SK-N-MC (cell line): ENCODE results near the gene CLEC16A.
A peak's percentile ranks its signal among the peaks of the same experiment; 100 is the strongest.

Experiments used
- DNase-seq: peaks from one replicate; pipeline ENCODE4 v3.0.0-alpha.2; 2011; ENCODE audit warnings: low read depth, low spot score
- H3K27ac ChIP-seq: fragments of 200-600 bp; sonication (generic); 2 replicates; pipeline ENCODE4 v1.5.1; 2016; ENCODE audit warnings: mixed run types
- H3K36me3 ChIP-seq: fragments of 200-600 bp; sonication (generic); 2 replicates; pipeline ENCODE4 v1.6.1; 2017; ENCODE audit warnings: antibody characterized with exemption, low read length, mixed read lengths; ENCODE audit not compliant: insufficient read depth
- H3K4me3 ChIP-seq: fragments of 200-600 bp; sonication (generic); 2 replicates; pipeline ENCODE4 v1.5.1; 2016
- H3K9ac ChIP-seq: fragments of 200-600 bp; sonication (generic); 2 replicates; pipeline ENCODE4 v1.8.0; 2017; ENCODE audit warnings: mixed run types, mixed read lengths; ENCODE audit not compliant: insufficient read length
- H3K9me3 ChIP-seq: fragments of 200-600 bp; sonication (generic); 2 replicates; pipeline ENCODE4 v1.6.1; 2017; ENCODE audit warnings: low read depth, mild to moderate bottlenecking, antibody characterized with exemption, low read length, moderate library complexity, mixed read lengths
- EZH2 ChIP-seq: fragments of 200-600 bp; sonication (generic); IDR thresholded peaks from one replicate; pipeline ENCODE4 v1.6.1; 2017; ENCODE audit warnings: antibody characterized with exemption
- FOXP2 ChIP-seq: optimal IDR thresholded peaks from 2 replicates; pipeline ENCODE3; 2011; ENCODE audit warnings: mild to moderate bottlenecking, moderate library complexity; ENCODE audit not compliant: insufficient read depth; ENCODE audit errors: extremely low read length, control extremely low read depth
- POLR2AphosphoS5 ChIP-seq: IDR thresholded peaks from 2 replicates; pipeline ENCODE4 v1.6.1; 2012; ENCODE audit warnings: mild to moderate bottlenecking, low read depth, low read length, borderline replicate concordance

CLEC16A gene

DNA sequence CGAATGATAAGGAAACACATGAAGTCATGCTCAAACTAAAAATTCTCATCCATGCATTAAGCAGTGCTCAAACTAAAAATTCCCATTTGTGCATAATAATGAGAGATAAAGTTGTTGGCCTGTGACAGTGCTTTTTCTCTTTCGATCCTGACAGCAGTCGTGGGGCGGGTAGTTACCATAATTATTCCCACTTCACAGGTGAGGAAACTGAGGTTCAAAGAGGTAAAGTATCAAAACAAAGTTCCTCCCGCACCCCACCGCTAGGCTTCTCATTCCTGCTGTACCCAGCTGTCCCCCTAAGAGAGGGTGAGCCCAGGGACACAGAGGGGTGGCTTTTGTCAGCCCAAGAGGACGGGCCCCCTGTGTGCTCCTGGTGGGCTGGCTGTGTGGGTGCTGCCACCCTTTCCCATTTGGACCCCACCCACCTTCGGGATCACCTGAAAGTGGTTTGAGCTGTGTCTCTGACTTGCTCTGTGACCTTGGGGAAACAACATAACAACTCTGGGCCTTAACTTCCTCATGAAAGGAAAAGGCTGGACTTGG lies 92.6 kb downstream of the CLEC16A start:
- Histone ChIP-seq H3K27ac (no peak overlapping the region), H3K36me3 (0 out of 2 replicates have a peak, but pooled peaks cover 4% of the 10 kb centered on the region), H3K9ac (no peak overlapping the region), H3K9me3 (no peaks in the 10 kb centered on the region), H3K4me3 (no peak overlapping the region)
- TF ChIP-seq EZH2, result no peak
- TF ChIP-seq FOXP2, result no peak
- no peak for DNase-seq

DNA sequence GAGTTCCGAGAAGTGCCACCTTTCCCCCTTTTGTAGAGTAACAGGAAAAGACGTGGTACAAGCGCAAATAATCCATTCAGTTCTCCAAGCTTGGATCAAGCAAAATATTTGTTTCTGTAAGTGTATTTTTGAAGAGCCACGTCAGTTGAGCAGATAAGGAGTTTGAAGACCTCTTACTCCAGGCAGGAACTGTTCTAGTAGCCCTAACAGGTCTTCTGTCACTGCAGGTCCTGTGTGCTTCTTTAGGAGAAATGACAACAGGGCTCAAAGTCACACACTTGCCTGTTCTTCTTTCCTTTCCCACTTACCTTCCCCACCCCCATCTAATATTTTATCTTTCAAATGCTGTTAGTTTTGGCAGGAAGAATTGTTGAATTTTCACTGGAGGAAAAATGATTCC lies 93.9 kb downstream of the CLEC16A start:
- DNase-seq, result no peak
- no peaks in the 10 kb centered on the region for H3K9me3 ChIP-seq
- TF ChIP-seq FOXP2 (no peak), POLR2AphosphoS5 (no peak), EZH2 (no peak)
- H3K9ac ChIP-seq, result no peak overlapping the region
- no peak overlapping the region for H3K27ac ChIP-seq
- 0 out of 2 replicates have a peak, but pooled peaks cover 4% of the 10 kb centered on the region for H3K36me3 ChIP-seq
- no peak overlapping the region for H3K4me3 ChIP-seq

DNA sequence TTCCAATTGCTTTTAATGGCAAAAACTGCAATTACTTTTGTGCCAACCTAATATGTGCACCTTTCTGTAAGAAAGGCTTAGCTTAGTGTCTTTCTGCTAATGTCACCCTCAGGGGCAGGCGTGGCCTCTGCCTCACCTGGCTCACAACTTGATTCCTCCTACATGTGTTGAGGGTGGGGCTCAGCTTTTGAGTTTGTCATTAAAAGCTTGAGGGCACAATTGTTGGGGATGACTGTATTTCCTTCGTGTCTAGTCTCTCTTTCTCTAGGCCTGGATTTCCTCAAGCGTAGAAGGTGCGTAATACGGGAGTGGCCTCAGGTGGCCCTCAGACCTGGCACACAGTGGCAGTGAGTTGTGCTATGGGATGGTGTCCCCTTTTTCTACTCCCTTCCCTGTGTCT lies 94.4 kb downstream of the CLEC16A start:
- no peak for TF ChIP-seq EZH2
- TF ChIP-seq FOXP2, result no peak
- no peak for TF ChIP-seq POLR2AphosphoS5
- H3K9me3 ChIP-seq, result no peaks in the 10 kb centered on the region
- H3K27ac ChIP-seq, result no peak overlapping the region
- no peak for DNase-seq
- no peak overlapping the region for H3K4me3 ChIP-seq
- H3K36me3 ChIP-seq, result 0 out of 2 replicates have a peak, but pooled peaks cover 4% of the 10 kb centered on the region
- no peak overlapping the region for H3K9ac ChIP-seq

DNA sequence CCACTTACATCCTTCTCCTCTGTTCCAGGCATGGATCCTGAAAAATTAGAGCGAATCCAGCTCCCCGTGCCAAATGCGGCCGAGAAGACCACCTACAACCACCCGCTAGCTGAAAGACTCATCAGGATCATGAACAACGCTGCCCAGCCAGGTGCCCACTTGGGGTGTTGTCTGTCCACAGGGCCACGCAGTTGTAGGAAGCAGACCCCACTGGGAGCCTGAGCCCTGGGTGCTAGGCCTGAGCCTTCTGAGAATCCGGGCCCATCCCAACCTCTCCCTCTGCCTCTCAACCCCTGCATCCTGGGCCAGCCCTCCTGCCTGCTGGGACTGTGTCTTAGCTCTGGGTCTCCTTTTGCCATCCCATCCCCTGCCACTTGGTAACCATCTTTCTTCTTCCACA lies 95.4 kb downstream of the CLEC16A start:
- no peak for DNase-seq
- Histone ChIP-seq H3K9ac (no peak overlapping the region), H3K27ac (no peak overlapping the region), H3K36me3 (0 out of 2 replicates have a peak, but pooled peaks cover 4% of the 10 kb centered on the region), H3K4me3 (no peak overlapping the region), H3K9me3 (no peaks in the 10 kb centered on the region)
- TF ChIP-seq POLR2AphosphoS5, result no peak
- TF ChIP-seq FOXP2, result no peak
- TF ChIP-seq EZH2, result no peak

DNA sequence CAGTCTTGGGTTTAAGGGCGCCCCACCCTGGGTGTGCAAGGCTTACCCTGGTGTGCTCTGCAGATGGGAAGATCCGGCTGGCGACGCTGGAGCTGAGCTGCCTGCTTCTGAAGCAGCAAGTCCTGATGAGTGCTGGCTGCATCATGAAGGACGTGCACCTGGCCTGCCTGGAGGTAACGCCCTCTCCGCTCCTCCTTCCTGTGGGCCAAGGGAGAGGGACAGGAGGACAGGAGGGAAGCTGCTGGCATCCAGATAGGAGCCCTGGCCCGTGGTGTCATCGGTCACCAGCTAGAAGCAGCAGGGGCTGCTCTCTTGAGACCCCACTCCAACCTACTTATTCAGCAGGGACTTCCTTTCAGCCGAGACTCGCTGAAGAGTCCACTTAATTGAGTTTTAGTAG lies 97.8 kb downstream of the CLEC16A start:
- H3K27ac ChIP-seq, result no peak overlapping the region
- H3K36me3 ChIP-seq, result no peaks in the 10 kb centered on the region
- no peak overlapping the region for H3K9ac ChIP-seq
- TF ChIP-seq EZH2 (no peak), POLR2AphosphoS5 (no peak), FOXP2 (no peak)
- no peak for DNase-seq
- H3K9me3 ChIP-seq, result no peaks in the 10 kb centered on the region
- no peak overlapping the region for H3K4me3 ChIP-seq

DNA sequence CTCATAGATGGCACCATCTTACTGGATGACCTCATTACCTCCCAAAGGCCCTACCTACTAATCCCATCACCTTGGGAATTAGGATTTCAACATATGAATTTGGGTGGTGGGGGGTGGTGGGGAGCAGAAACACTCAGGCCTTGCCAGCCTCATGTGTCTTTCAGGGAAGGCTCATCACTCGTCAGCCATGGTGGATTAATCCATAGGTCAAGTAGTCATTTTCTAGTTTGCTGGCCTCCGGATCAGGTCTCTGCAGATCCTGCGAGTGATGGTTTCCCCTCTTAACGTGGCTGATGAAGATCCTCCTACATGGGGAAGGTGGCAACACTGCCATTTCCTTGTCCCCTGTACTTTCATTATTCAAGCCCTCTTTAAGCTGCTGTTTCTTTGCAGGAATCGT lies 101.1 kb downstream of the CLEC16A start:
- DNase-seq, result no peak
- Histone ChIP-seq H3K4me3 (no peak overlapping the region), H3K9ac (no peak overlapping the region), H3K36me3 (no peaks in the 10 kb centered on the region), H3K9me3 (no peaks in the 10 kb centered on the region), H3K27ac (no peak overlapping the region)
- TF ChIP-seq POLR2AphosphoS5, result no peak
- no peak for TF ChIP-seq FOXP2
- no peak for TF ChIP-seq EZH2

DNA sequence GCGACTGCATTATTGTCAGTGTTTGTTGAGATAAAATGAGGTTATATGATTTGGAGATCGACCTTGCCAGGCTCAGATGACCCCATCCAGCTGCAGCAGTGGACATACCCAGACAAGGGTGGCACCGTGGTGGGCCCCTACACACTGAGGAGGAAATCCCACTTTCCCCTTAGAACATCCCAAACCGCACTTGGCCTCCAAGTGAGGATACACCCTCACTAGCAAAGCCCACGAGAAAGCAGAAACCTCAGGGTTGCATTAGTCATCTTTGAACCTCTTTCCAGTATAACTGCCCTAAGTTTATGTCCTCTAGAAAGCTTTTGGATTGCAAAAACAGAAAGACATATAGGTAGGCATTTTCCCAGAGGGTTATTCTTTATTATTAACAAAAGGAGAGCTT lies 101.5 kb downstream of the CLEC16A start:
- Histone ChIP-seq H3K36me3 (no peaks in the 10 kb centered on the region), H3K9ac (no peak overlapping the region), H3K9me3 (no peaks in the 10 kb centered on the region), H3K27ac (no peak overlapping the region), H3K4me3 (no peak overlapping the region)
- DNase-seq, result no peak
- no peak for TF ChIP-seq EZH2

DNA sequence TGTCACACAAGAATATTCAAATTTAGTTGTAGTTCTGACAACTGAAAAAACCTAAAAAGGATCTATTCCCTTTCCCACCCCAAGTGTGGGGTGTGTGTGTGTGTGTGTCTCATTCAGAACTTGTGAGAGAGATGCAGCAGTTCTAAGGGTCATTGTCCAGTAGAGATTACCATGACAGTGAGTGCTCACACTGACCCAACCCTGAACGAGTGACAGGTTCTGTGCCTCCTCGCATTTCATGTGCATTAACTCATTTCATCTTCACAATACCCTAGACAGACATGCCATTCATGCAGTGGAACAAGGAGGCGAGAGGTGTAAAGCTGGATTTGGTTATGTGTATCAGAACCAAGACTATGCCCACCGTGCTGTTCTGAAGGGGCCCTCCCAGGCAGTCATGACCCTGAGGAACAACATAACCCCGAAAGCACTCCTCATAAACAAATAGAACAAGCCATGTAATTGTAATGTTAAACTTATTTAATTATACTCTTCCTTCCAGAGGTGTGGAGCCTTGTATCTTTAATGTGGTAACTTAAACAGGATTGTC lies 102.1 kb downstream of the CLEC16A start:
- TF ChIP-seq FOXP2 (no peak), POLR2AphosphoS5 (no peak), EZH2 (no peak)

DNA sequence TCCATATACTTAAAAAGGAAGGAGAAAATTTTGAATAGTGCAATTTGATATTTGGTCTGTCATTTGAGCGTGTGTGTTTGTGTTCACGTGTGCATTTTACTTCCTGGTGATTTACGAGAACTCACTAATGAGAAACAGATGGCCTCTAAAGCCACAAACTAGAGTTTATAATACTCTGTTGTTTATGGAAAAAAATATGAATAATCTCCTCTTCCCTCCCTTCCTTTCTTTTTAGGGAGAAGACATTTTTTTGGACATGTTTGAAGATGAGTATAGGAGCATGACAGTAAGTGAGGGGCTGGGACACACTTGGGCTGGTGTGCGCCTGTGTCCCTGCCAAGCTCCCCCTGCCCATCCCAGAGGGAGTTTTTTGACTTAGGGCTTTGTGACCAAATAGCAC lies 102.7 kb downstream of the CLEC16A start:
- Histone ChIP-seq H3K27ac (no peak overlapping the region), H3K36me3 (no peaks in the 10 kb centered on the region), H3K9me3 (no peaks in the 10 kb centered on the region), H3K9ac (no peak overlapping the region), H3K4me3 (peak overlapping the region; percentile 51)
- TF ChIP-seq FOXP2, result no peak
- no peak; the same call in 1 of the 2 replicates for TF ChIP-seq POLR2AphosphoS5
- no peak for TF ChIP-seq EZH2
- DNase-seq, result peak; percentile 66

More for the DNA sequence above, 102.1 kb downstream of the CLEC16A start:
- Histone ChIP-seq H3K9me3 (no peaks in the 10 kb centered on the region), H3K9ac (no peak overlapping the region), H3K36me3 (no peaks in the 10 kb centered on the region), H3K4me3 (peak overlapping the region; percentile 51), H3K27ac (no peak overlapping the region)
- no peak for DNase-seq
